B cell (primary cell): ENCODE measurements around the gene MCF2L. TPM values are rescaled to one million over a fixed set of nuclear protein-coding genes. Genes with fewer than 3 reads are reported as not detected.

ENCODE experiments used
- ATAC-seq: fragments of 200-7000 bp; cut with Tn5 transposase; one replicate; pipeline ENCODE4 v1.10.0; 2021; ENCODE audit warnings: low read depth, mild to moderate bottlenecking, moderate number of reproducible peaks, moderate library complexity
- CTCF ChIA-PET: fragments of 350-600 bp; sonication (Branson Sonifier 250); formaldehyde crosslinking; loops from one replicate; lab custom pipeline; 2021; ENCODE audit warnings: antibody characterized with exemption, inconsistent platforms; lab: Charles Lee
- POLR2A ChIA-PET: fragments of 350-600 bp; sonication (Branson Sonifier 250); formaldehyde crosslinking; loops from one replicate; lab custom pipeline; 2021; ENCODE audit warnings: antibody characterized with exemption; lab: Charles Lee
- DNase-seq: peaks from one replicate; pipeline ENCODE4 v3.0.0; 2013
- H2AFZ ChIP-seq: 2 replicates; pipeline ENCODE4 v1.6.1; 2012; ENCODE audit warnings: mild to moderate bottlenecking, low read depth, low read length; ENCODE audit not compliant: insufficient read depth, poor library complexity, severe bottlenecking
- H3K27ac ChIP-seq, 2 donors: 1 replicate in 1 of 2; 2 replicates in 1 of 2; pipeline ENCODE4 v1.5.1; 2012 to 2013; ENCODE audit warnings: low read length in 2 of 2, mild to moderate bottlenecking in 2 of 2, moderate library complexity in 1 of 2
- H3K27me3 ChIP-seq, 4 experiments: fragments of 200-600 bp in 1 of 4; sonication (generic) in 1 of 4; replicated peaks in 1 of 4; 1 replicate in 2 of 4; 2 replicates in 2 of 4; pipeline versions ENCODE4 v1.6.1 to v1.7.0; 2013 to 2016; ENCODE audit warnings: low read length in 3 of 4, mild to moderate bottlenecking in 2 of 4, mixed read lengths in 1 of 4, moderate library complexity in 1 of 4; ENCODE audit not compliant: insufficient read depth in 4 of 4, control insufficient read depth in 3 of 4; ENCODE audit errors: control extremely low read depth in 1 of 4
- H3K36me3 ChIP-seq, 2 experiments: replicated peaks in 1 of 2; 1 replicate in 1 of 2; 2 replicates in 1 of 2; pipeline versions ENCODE4 v1.6.1 to v1.7.1; 2013; ENCODE audit warnings: low read length in 1 of 2; ENCODE audit not compliant: insufficient read depth in 2 of 2, control insufficient read depth in 1 of 2; ENCODE audit errors: control extremely low read depth in 1 of 2, extremely low read depth in 1 of 2
- H3K4me1 ChIP-seq, 2 donors: fragments of 200-600 bp in 1 of 2; sonication (generic) in 1 of 2; 1 replicate in 1 of 2; 2 replicates in 1 of 2; pipeline versions ENCODE4 v1.5.1 to v1.6.1; 2013 to 2017; ENCODE audit warnings: low read length in 2 of 2; ENCODE audit not compliant: control insufficient read depth in 2 of 2, insufficient read depth in 2 of 2
- H3K4me2 ChIP-seq: replicated peaks from 2 replicates; pipeline ENCODE3; 2012; ENCODE audit warnings: mild to moderate bottlenecking, low read depth, low read length; ENCODE audit not compliant: poor library complexity, severe bottlenecking
- H3K4me3 ChIP-seq, 5 experiments: fragments of 200-600 bp in 1 of 5; sonication (generic) in 1 of 5; 1 replicate in 3 of 5; 2 replicates in 2 of 5; pipeline versions ENCODE4 v1.5.1 to v1.7.0; 2011 to 2016; ENCODE audit warnings: low read length in 4 of 5, mild to moderate bottlenecking in 4 of 5, low read depth in 2 of 5, control low read depth in 1 of 5, moderate library complexity in 1 of 5; ENCODE audit not compliant: insufficient read depth in 1 of 5; ENCODE audit errors: control extremely low read depth in 1 of 5, extremely low read depth in 1 of 5
- H3K79me2 ChIP-seq: fragments of 200-600 bp; sonication (generic); one replicate; pipeline ENCODE4 v1.6.0; 2016; ENCODE audit warnings: low read length; ENCODE audit not compliant: control insufficient read depth, insufficient read depth
- H3K9ac ChIP-seq: fragments of 200-600 bp; sonication (generic); 2 replicates; pipeline ENCODE4 v1.6.1; 2017; ENCODE audit warnings: mild to moderate bottlenecking, low read length, moderate library complexity
- H3K9me3 ChIP-seq, 3 donors: one replicate each; pipeline versions ENCODE4 v1.6.1 to v1.7.1; 2013; ENCODE audit warnings: low read length in 2 of 3; ENCODE audit not compliant: control insufficient read depth in 2 of 3, insufficient read depth in 1 of 3; ENCODE audit errors: control extremely low read depth in 1 of 3
- H4K20me1 ChIP-seq: 2 replicates; pipeline ENCODE4 v1.6.0; 2012; ENCODE audit warnings: mild to moderate bottlenecking, low read length; ENCODE audit not compliant: insufficient read depth, control insufficient read depth, poor library complexity, severe bottlenecking
- H3K27ac Mint-ChIP-seq: one replicate; pipeline ENCODE4 v1.8.0; 2021; ENCODE audit warnings: mixed read lengths
- H3K27me3 Mint-ChIP-seq: one replicate; pipeline ENCODE4 v1.8.0; 2021; ENCODE audit warnings: mixed read lengths
- H3K4me1 Mint-ChIP-seq: one replicate; pipeline ENCODE4 v1.8.0; 2021; ENCODE audit warnings: mixed read lengths
- H3K4me3 Mint-ChIP-seq: one replicate; pipeline ENCODE4 v1.8.0; 2021; ENCODE audit warnings: mixed read lengths
- H3K9me3 Mint-ChIP-seq: one replicate; pipeline ENCODE4 v1.8.0; 2022; ENCODE audit warnings: mixed read lengths; ENCODE audit not compliant: insufficient read depth
- EZH2 ChIP-seq: IDR thresholded peaks from 2 replicates; pipeline ENCODE4 v1.6.1; 2012; ENCODE audit warnings: borderline replicate concordance, low read depth, mild to moderate bottlenecking, moderate library complexity, low read length; ENCODE audit not compliant: insufficient read depth, poor library complexity, severe bottlenecking
- whole genome bisulfite sequencing: methylation state at CpG from one replicate; pipeline ENCODE4 v1.1.5; 2013; ENCODE audit warnings: missing lambda C conversion rate; ENCODE audit not compliant: insufficient coverage; 5-methylcytosine and 5-hydroxymethylcytosine counted together
- intact Hi-C: fragments of 100-400 bp; cut with micrococcal nuclease; formaldehyde crosslinking; loops from one replicate; pipeline ENCODE4 v1.10.0; 2022
- polyA plus RNA-seq: library from polyadenylated mRNA; depleted of rRNA; stranded (reverse); fragments of >200 nt; gene quantifications from 2 replicates; pipeline ENCODE4 v1.2.3, GENCODE V29; 2012
- total RNA-seq, 2 donors: library from RNA; stranded (reverse); fragments of 120-200 nt in 1 of 2; gene quantifications; 1 replicate in 1 of 2; 2 replicates in 1 of 2; pipeline versions ENCODE4 v1.2.3 to v1.2.4, GENCODE V29; 2013 to 2022
- TF ChIP-seq, protein P1 (sequence below): fragments of 200-600 bp; IDR thresholded peaks from one replicate; pipeline ENCODE4 v1.8.0; 2022; ENCODE audit warnings: antibody characterized with exemption, mild to moderate bottlenecking

Gene MCF2L
- total and polyA plus RNA-seq, 2 donors (not counting 1 experiment from before 2014, with no cell fraction given): 3.7 to 8.2 TPM

DNA sequence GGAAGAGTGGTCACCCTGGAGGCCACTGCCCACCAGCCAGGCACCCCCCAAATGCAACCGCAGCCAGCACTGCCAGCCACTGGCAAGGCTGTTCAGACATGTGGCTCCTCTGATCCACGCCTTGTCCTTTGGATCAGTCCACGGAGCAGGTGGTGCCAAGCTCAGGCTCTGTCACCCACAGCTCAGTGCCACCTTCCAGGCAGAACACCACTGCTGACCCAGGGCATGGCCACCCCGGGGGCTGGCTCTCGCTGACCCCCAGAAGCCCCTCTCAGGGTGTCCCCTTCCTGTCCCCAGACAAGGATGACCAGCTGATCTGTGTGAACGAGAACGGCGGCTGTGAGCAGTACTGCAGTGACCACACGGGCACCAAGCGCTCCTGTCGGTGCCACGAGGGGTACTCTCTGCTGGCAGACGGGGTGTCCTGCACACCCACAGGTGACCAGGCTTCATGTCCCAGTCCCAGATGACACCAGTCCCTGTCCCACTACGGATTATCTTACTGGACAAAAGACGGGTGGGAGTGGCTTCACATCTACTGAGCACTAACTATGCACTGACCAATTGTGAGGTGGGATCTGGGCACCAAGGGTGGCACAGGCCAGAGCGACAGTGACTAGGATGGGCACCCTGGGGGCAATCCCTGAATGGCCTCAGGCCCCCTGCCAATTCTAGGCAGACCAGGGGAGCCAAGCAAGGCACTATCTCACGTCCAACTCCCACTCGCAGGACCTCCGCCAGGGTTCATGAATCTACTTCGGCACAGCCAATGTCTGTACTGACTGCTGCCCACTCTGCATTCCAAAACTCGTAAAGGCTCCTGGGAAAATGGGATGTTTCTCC lies 146.6 kb downstream of the MCF2L start:
- peaks cover 0 to 7% (median 0%) of the 10 kb centered on the region in 3 donors for H3K9me3 ChIP-seq
- TF ChIP-seq, protein P1, sequence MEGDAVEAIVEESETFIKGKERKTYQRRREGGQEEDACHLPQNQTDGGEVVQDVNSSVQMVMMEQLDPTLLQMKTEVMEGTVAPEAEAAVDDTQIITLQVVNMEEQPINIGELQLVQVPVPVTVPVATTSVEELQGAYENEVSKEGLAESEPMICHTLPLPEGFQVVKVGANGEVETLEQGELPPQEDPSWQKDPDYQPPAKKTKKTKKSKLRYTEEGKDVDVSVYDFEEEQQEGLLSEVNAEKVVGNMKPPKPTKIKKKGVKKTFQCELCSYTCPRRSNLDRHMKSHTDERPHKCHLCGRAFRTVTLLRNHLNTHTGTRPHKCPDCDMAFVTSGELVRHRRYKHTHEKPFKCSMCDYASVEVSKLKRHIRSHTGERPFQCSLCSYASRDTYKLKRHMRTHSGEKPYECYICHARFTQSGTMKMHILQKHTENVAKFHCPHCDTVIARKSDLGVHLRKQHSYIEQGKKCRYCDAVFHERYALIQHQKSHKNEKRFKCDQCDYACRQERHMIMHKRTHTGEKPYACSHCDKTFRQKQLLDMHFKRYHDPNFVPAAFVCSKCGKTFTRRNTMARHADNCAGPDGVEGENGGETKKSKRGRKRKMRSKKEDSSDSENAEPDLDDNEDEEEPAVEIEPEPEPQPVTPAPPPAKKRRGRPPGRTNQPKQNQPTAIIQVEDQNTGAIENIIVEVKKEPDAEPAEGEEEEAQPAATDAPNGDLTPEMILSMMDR: no peak
- no peak for TF ChIP-seq EZH2
- no peak overlapping the region for H3K9ac ChIP-seq
- H3K27me3 ChIP-seq: peaks cover 0 to 5% (median 2%) of the 10 kb centered on the region in 4 experiments
- Mint-ChIP-seq H3K9me3 (no peaks in the 10 kb centered on the region), H3K27ac (no peak overlapping the region), H3K4me3 (no peak overlapping the region), H3K4me1 (no peaks in the 10 kb centered on the region), H3K27me3 (no peaks in the 10 kb centered on the region)
- H3K4me3 ChIP-seq: no peak overlapping the region
- H3K27ac ChIP-seq: no peak overlapping the region
- H3K79me2 ChIP-seq: no peaks in the 10 kb centered on the region
- CTCF ChIA-PET: no interaction called here
- DNase-seq (no peak), ATAC-seq (no peak)
- no peak overlapping the region for H3K4me2 ChIP-seq
- no peaks in the 10 kb centered on the region for H3K4me1 ChIP-seq
- WGBS: 87% methylated on average over 21 of the region's 21 CpGs
- no peak overlapping the region for H2AFZ ChIP-seq
- POLR2A ChIA-PET: no interaction called here
- H4K20me1 ChIP-seq: no peaks in the 10 kb centered on the region
- no peaks in the 10 kb centered on the region for H3K36me3 ChIP-seq
- intact Hi-C loops: no loop called here

DNA sequence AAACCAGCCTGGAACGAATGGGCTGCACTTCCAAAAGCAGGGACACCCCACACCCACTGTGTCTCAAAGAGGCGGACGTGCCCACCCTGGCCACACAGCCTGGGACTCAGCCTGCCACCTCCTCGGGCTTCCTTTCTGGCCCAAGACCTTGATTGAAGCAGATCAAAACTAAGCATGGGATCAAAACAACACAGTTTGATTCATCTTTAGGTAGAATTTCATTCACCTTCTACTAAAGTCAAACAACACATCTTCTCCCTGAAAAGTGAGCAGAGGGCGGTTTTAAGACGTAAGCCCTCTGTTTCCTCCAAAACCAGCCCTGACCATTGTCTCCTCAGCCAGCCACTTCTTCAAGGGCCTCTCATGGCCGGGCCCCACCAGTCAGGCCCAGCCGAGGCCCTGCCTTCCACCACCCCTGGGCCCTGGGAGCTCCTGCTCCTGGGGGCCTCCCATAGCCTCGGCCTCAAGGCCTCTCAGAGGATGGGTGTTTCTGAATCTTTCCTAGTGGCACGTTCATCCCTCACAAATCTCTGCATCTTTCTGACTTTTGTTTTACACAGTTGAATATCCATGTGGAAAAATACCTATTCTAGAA lies 147.3 kb downstream of the MCF2L start:
- Mint-ChIP-seq H3K9me3 (no peaks in the 10 kb centered on the region), H3K4me3 (no peak overlapping the region), H3K27ac (no peak overlapping the region), H3K27me3 (no peaks in the 10 kb centered on the region), H3K4me1 (no peaks in the 10 kb centered on the region)
- ATAC-seq: no peak
- Histone ChIP-seq H3K27me3 (peaks cover 0 to 2% (median 0%) of the 10 kb centered on the region in 4 experiments), H3K4me3 (no peak overlapping the region), H3K27ac (no peak overlapping the region), H3K9me3 (peaks cover 0 to 5% (median 0%) of the 10 kb centered on the region in 3 donors), H3K36me3 (no peaks in the 10 kb centered on the region), H3K79me2 (no peaks in the 10 kb centered on the region), H2AFZ (no peak overlapping the region), H3K9ac (no peak overlapping the region), H3K4me1 (no peaks in the 10 kb centered on the region), H4K20me1 (no peaks in the 10 kb centered on the region), H3K4me2 (no peak overlapping the region)
- ChIA-PET CTCF (no interaction called here), POLR2A (no interaction called here)
- no peak for DNase-seq
- 89% methylated on average over 8 of the region's 10 CpGs for WGBS
- no peak for TF ChIP-seq EZH2
- TF ChIP-seq, protein P1: no peak
- intact Hi-C loops: no loop called here
